AG09309 (cell line): ENCODE results near the gene PROSER3.

Experiments used
- DNase-seq: peaks from one replicate; pipeline ENCODE4 v3.0.0-alpha.2; 2010; ENCODE audit warnings: low read depth
- H3K4me3 ChIP-seq: 2 replicates; pipeline ENCODE4 v1.5.1; 2011; ENCODE audit warnings: mild to moderate bottlenecking, low read depth, low read length, moderate library complexity; ENCODE audit not compliant: control insufficient read depth
- TF ChIP-seq, protein P1 (sequence below): IDR thresholded peaks from 2 replicates; pipeline ENCODE4 v1.5.1; 2011; ENCODE audit warnings: mild to moderate bottlenecking, low read depth, low read length, inconsistent platforms; ENCODE audit not compliant: insufficient read depth, control insufficient read depth; ENCODE audit errors: missing control alignments

PROSER3 gene

DNA sequence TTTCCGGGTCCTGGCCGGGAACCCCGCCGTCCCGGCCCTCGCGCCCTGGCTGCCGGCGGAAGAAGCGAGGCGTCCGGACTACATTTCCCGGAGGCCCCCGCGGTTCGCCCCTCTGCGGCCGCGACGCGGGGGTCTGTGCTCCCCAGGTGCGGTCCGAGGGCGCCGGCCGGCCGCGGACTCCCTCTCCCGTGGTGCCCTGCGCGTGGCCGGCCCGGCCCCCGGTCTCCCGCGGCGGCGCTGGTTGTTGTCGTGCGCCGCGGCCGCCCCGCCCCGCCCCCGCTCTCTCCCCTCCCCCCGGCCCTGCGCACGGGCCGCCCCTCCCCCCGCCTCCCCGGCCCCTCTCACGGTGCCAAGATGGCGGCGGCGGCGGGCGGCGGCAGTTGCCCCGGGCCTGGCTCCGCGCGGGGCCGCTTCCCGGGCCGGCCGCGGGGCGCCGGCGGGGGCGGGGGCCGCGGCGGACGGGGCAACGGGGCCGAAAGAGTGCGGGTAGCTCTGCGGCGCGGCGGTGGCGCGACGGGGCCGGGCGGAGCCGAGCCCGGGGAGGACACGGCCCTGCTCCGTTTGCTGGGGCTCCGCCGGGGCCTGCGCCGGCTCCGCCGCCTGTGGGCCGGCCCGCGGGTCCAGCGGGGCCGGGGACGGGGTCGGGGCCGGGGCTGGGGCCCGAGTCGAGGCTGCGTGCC, 40.2 kb upstream of the PROSER3 start, which contains the start of gene KMT2B:
Gene KMT2B, plus strand, starts transcription at position 339 of the 680 bp plus-strand sequence. Its CDS starts 16 bp downstream, at position 355.
- peak within 1 kb of the TSS; percentile 94 for H3K4me3 ChIP-seq
- DNase-seq, result peak; percentile 71
- TF ChIP-seq, protein P1, sequence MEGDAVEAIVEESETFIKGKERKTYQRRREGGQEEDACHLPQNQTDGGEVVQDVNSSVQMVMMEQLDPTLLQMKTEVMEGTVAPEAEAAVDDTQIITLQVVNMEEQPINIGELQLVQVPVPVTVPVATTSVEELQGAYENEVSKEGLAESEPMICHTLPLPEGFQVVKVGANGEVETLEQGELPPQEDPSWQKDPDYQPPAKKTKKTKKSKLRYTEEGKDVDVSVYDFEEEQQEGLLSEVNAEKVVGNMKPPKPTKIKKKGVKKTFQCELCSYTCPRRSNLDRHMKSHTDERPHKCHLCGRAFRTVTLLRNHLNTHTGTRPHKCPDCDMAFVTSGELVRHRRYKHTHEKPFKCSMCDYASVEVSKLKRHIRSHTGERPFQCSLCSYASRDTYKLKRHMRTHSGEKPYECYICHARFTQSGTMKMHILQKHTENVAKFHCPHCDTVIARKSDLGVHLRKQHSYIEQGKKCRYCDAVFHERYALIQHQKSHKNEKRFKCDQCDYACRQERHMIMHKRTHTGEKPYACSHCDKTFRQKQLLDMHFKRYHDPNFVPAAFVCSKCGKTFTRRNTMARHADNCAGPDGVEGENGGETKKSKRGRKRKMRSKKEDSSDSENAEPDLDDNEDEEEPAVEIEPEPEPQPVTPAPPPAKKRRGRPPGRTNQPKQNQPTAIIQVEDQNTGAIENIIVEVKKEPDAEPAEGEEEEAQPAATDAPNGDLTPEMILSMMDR, result no peak

DNA sequence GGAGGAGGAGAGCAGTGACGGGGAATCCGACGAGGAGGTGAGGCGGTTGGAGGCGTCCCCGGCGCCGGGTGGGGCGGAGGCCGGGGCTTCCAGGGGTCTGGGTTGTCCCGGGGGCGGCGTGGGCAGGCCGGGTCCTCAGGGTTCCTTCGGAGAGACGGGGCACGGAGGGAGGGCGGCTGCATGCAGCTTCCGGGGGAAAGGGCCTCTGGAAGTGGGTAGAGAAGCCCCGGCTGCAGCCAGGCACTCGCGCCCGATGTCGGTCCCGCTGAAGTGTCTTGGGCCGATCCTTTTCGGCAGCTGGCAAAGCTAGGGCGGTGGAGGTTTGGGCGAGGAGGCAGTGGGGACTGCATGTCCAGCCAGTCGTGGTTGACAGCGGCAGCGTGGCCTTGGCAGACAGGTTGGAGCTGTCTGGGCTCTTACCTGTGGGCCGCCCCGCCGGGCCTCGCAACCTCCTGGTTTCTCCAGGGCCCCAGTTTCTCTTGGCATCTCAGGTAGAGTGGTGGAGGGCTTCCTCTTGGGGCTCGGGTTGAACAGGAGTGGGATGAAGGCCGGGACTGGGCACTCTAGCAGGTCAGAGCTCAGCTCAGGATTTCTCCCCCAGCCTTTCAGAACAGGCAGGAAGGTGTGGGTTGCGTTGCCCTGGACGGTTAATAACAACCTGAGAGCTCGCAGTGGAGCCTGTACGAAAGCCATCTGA, 39.5 kb upstream of the PROSER3 start:
- TF ChIP-seq, protein P1, result no peak
- DNase-seq, result no peak
- peak overlapping the region; percentile 64 for H3K4me3 ChIP-seq

DNA sequence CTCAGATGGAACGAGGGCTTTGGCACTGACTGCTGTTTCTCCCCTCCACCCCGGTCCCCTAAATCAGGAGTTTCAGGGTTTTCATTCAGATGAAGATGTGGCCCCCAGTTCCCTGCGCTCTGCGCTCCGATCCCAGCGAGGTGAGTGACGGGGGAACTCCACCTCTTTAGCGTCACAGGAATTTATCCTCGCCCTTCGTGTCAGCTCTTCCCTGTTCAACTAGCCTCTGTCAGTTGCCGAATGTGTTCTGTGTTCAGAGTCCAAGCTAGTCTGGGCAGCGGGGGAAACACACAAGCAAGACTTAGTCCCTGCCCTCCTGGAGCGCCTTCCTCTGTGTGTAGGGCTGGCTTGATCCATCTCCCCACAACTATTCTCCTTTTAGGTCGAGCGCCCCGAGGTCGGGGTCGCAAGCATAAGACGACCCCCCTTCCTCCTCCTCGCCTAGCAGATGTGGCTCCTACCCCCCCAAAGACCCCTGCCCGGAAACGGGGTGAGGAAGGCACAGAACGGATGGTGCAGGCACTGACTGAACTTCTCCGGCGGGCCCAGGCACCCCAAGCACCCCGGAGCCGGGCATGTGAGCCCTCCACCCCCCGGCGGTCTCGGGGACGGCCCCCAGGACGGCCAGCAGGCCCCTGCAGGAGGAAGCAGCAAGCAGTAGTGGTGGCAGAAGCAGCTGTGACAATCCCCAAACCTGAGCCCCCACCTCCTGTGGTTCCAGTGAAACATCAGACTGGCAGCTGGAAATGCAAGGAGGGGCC, 38.4 kb upstream of the PROSER3 start:
- TF ChIP-seq, protein P1, result no peak
- peak overlapping the region; percentile 64 for H3K4me3 ChIP-seq
- DNase-seq, result no peak

DNA sequence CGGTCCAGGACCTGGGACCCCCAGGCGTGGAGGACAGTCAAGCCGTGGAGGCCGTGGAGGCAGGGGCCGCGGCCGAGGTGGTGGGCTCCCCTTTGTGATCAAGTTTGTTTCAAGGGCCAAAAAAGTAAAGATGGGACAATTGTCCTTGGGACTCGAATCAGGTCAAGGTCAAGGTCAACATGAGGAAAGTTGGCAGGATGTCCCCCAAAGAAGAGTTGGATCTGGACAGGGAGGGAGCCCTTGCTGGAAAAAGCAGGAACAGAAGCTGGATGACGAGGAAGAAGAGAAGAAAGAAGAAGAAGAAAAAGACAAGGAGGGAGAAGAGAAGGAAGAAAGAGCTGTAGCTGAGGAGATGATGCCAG, 37.8 kb upstream of the PROSER3 start:
- TF ChIP-seq, protein P1, result no peak
- DNase-seq, result no peak
- no peak overlapping the region for H3K4me3 ChIP-seq

DNA sequence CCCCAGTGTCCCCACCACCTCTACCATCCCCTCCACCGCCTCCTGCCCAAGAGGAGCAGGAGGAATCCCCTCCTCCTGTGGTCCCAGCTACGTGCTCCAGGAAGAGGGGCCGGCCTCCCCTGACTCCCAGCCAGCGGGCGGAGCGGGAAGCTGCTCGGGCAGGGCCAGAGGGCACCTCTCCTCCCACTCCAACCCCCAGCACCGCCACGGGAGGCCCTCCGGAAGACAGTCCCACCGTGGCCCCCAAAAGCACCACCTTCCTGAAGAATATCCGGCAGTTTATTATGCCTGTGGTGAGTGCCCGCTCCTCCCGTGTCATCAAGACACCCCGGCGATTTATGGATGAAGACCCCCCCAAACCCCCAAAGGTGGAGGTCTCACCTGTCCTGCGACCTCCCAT, 37.3 kb upstream of the PROSER3 start:
- no peak for DNase-seq
- TF ChIP-seq, protein P1, result no peak
- no peak overlapping the region for H3K4me3 ChIP-seq

DNA sequence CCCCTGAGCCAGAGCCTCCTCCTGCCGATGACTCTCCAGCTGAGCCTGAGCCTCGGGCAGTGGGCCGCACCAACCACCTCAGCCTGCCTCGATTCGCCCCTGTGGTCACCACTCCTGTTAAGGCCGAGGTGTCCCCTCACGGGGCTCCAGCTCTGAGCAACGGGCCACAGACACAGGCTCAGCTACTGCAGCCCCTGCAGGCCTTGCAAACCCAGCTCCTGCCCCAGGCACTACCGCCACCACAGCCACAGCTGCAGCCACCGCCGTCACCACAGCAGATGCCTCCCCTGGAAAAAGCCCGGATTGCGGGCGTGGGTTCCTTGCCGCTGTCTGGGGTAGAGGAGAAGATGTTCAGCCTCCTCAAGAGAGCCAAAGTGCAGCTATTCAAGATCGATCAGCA, 36.6 kb upstream of the PROSER3 start:
- H3K4me3 ChIP-seq, result no peak overlapping the region
- TF ChIP-seq, protein P1, result no peak
- no peak for DNase-seq
